ENCODE data around the gene STXBP6.
"Not testable (repeated sequence)": the region's sequence is repeated elsewhere in the genome, so short reads cannot be mapped to it uniquely, and the experiment has no call there.

STXBP6 gene

DNA sequence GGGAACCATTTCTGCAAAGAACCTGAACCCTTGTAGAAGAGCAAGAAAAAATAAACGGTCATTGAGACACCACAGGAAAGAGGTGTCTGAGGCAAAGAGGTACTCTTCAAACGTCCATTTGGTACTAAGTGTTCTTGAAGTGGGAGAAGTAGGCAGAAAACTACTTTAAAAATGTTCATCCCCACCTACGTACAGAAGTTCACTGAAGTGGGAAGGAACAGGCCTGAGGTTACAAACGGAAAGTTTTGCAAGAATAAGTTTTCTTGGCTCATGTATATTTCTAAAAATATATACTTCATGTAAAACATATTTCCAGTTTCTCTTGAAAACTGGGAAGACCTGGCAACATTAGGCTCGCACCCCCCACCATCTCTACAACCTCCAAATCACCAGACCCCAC is 61.2 kb downstream of the STXBP6 start:
- DNase-seq (ENCODE audit: low read depth in 2 of 3, low spot score in 1 of 3), result no peak

DNA sequence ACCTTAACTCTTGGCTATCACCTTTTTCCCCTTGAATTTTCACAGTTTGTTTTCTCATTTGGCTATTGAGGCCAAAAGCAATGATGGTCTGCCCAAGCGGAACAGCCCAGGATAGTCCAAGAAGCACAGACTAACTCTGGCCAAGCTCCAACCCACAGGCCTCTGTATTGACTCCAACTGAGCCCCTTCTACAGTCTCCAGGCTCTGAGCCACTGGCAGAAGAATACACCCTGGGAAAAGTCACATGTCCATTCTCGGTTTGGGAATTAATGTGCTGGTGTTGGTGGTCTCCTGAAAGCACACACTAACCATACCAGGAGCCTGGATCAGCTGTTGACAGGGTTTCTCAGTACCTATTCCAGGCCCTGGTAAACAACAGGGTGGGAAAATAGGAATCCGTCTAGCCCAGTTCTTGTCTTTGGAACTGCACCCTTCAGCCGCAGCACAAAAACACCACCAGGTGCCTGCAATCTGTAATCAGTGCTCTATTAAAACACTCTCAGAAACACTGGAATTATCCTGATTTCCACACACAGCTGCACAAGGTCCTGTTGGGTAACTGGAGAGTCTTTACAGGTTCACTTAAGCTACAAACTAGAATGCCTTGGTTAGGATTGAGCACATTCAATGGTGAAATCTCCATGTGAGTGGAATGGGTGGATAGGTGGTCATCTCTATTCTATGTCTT is 63.6 kb downstream of the STXBP6 start:
- DNase-seq (ENCODE audit: low read depth in 2 of 3, low spot score in 1 of 3), result no peak

DNA sequence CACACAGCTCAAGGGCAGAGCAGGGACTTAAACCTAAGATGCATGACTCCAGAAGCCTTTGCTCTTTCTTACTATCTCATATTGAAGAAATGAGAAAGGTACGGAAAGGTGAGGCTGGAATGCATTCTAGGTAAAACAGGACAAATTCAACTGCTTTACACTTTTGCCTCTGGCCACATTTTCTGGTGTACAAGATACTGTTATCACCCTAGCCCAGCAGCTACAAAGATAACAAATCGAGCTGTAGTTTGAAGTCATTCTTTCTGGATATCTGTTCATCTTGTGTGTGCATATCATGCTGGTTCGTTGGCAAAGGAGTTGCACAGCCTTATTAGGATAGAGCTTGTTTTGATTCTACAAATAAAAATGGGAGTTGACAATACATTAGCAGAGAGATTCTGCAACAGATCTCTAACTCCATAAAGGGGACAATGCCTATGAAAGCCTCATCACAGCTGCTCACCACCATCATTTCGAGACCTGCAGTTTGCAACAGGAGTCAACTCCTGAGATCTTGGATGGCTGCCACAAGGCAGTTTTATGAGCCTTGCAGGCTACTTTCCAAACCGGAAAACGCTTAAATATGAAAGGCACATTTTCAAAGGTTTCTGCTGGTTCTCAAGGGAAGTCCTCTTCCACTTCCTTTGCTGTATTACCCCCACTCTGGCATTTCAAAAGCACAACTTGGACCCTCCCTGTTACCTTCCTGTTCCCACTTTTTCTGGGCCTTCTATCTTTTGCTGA is 64.9 kb downstream of the STXBP6 start:
- no peak for DNase-seq (ENCODE audit: low read depth in 2 of 3, low spot score in 1 of 3)

- no peak for DNase-seq (ENCODE audit: low read depth in 2 of 3, low spot score in 1 of 3)
Measured at GRCh38 chr14:24982472-24983155, 67.3 kb downstream of the STXBP6 start.

- no peak for DNase-seq (ENCODE audit: low read depth in 2 of 3, low spot score in 1 of 3)
Measured at GRCh38 chr14:24979725-24980239, 70.2 kb downstream of the STXBP6 start.

DNA sequence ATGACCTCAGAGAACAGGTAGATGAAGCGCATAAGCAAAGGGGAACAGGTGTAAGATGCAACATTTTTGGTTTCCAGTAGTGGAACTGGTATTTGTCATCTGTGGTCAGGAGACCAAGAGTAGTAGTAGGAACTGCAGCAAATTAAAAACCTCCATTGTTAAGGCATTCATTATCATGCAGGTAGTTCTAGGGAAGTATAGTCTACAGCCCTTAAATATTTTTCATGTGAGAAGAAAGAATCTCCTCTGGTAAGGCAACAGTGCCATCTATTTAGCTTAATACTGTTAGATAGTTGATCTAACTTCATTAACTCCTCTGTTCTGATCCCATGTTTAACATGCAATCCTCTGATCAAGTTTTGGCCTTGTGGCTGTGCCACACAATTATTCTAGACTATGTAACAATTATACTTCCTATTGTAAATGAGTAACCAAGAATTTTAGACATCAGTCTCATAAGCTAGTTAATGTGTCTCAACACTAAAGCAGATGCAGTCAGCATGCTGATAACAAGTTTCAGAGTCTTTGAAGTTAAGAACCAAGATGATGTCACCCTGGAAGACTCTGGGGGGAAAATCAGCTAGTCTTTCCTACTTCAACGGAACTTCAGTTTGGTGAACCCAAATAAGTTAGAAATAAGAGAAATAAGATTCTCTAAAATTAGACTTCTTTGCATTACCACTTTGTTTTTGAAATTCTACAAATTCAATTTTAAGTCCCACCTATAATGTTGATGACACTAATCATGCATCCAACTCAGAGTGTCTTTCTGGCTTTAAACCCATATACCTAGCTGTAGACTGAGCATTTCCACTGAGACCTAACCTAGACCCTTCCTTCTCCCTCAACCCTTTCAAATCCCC is 70.9 kb downstream of the STXBP6 start:
- DNase-seq (ENCODE audit: low read depth in 2 of 3, low spot score in 1 of 3), result no peak

GRCh38 chr14:24976602-24977001 is 73.3 kb downstream of the STXBP6 start:
- DNase-seq (ENCODE audit: low read depth in 2 of 3, low spot score in 1 of 3), result no peak

DNA sequence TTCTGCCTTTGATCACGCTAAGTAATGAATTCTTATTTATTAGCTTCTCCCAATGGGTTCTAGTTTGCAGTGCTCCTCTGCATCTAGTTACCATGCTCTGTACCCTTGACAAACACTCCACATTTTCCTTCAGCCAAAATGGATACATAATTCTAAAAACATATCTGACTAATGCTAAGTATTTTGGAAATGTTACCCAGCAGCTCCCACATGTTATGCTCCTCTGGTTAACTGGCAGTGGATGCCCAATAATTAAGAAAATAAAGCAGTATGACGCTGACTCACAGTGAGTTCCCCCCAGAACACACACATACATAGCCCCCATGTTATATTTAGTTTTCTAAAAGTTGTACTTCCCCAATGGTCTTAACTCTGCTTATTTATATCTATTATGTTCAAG is 74.6 kb downstream of the STXBP6 start:
- no peak for DNase-seq (ENCODE audit: low read depth in 2 of 3, low spot score in 1 of 3)

GRCh38 chr14:24974591-24975374 is 75.2 kb downstream of the STXBP6 start:
- DNase-seq (ENCODE audit: low read depth in 2 of 3, low spot score in 1 of 3), result no peak

DNA sequence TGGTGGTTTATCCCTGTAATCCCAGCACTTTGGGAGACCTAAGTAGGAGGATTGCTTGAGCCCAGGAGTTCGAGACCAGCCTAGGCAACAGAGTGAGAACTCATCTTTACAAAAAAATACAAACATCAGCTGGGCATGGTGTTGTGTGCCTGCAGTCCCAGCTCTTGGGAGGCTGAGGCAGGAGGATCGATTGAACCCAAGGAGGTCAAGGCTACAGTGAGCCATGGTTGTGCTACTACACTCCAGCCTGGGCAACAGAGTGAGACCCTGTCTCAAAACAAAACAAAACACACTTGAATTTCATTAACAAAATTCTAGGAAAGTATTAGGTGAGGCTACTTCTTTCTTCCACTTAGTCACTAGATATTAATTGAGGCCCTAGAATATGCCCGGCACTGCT is 77.1 kb downstream of the STXBP6 start:
- no peak for DNase-seq (ENCODE audit: low read depth in 2 of 3, low spot score in 1 of 3)

GRCh38 chr14:24971255-24971654 is 78.7 kb downstream of the STXBP6 start:
- no peak for DNase-seq (ENCODE audit: low read depth in 2 of 3, low spot score in 1 of 3)

DNA sequence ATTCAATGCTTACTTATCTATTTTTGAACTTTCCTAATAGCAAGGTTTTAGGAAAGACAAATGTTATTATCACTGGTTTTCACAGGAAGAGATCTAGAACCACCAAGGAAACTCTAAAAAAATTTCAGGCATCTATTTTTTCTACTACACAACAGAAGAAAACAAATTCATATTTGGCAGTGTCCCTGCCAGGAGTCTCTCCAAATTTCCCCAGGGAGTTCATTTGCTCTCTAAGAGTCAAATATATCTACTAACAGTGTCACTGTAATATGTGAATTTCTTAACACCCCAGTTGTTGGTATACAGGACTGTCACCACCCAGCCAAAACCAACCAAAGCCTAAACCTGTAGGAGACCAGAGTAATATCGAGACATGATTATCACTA is 83.4 kb downstream of the STXBP6 start:
- no peak for DNase-seq (ENCODE audit: low read depth in 2 of 3, low spot score in 1 of 3)

DNA sequence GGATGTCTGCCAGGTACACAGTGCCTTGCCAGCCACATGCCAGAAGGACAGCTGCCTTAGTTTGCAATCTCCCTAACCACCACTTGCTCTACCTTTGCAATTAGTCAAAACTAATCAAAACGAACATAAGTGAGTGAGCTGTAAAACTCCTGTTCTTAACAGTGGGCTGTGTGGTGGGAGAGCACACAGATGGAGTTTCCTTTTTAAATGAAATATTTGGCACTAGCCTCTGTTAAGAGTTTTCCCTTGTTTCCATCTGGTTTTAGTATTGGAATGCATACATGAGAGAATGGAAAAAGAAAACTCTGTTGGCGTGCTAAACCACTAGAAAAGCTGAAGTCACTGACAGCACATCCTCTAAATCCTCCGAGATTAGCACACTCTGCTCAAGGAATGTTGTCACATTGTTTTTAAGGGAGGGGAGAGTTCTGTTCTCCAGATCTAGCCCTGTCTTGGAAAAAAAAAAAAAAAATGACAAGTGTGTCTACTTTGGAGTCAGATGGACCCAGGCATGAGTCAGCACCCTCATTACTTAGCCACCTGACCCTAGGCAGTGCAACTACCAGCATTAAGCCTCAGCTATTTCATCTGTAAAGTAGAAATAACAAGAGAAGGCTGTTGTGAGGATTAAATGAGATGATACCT is 83.9 kb downstream of the STXBP6 start:
- DNase-seq (ENCODE audit: low read depth in 2 of 3, low spot score in 1 of 3), result no peak

DNA sequence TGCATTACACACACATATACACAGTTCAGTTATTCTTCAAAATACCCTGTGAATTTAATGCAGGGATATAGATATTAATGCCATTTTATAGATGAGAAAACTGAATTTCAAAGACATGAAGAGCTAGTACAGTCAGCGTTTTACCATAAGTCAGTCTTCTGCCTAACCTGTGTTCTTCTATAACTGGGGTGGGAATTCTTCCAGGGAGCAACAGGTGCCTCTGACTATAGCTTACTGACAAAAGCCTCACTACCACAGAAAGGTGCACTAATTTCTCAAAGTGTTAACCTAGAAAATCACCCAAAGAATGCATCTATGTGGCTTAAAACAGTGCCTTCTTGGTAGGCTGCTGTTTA is 84.4 kb downstream of the STXBP6 start:
- no peak for DNase-seq (ENCODE audit: low read depth in 2 of 3, low spot score in 1 of 3)

GRCh38 chr14:24964591-24964990 is 85.4 kb downstream of the STXBP6 start:
- DNase-seq (ENCODE audit: low read depth in 2 of 3, low spot score in 1 of 3), result no peak

GRCh38 chr14:24964048-24964447 is 85.9 kb downstream of the STXBP6 start:
- no peak for DNase-seq (ENCODE audit: low read depth in 2 of 3, low spot score in 1 of 3)

DNA sequence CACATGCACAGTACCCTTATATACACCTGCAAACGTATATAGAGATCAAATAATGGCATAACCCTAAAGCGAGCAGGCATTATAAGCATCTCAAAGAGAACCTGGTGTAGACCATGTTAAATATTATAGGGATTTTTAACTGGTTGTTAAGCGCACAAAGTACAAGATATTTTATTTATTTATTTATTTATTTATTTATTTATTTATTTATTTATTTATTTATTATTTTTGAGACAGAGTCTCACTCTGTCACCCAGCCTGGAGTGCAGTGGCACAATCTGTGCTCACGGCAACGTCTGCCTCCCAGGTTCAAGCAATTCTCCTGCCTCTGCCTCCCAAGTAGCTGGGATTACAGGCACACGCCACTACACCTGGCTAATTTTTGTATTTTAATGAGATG is 87.8 kb downstream of the STXBP6 start:
- DNase-seq (ENCODE audit: low read depth in 2 of 3, low spot score in 1 of 3), result not testable (repeated sequence)

DNA sequence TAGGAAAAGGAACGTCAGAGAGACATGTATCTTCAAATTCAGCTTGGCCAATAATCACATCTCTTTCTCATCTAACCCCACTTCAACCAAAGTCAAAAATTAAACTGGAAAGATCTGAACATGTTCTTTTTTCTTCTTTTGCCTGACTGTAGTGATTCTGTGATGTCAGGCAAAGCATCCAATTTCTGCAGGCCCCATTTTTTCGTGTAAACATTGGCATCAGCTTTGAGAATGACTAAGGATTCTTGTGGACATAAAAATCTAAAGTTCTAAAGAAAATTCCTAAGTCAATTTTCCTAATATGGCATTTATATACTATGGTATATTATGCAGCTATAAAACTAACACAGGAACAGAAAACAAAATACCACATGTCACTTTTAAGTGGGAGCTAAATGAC is 89.1 kb downstream of the STXBP6 start:
- no peak for DNase-seq (ENCODE audit: low read depth in 2 of 3, low spot score in 1 of 3)

- DNase-seq (ENCODE audit: low read depth in 2 of 3, low spot score in 1 of 3), result no peak
Measured at GRCh38 chr14:24959791-24960331, 90.1 kb downstream of the STXBP6 start.

DNA sequence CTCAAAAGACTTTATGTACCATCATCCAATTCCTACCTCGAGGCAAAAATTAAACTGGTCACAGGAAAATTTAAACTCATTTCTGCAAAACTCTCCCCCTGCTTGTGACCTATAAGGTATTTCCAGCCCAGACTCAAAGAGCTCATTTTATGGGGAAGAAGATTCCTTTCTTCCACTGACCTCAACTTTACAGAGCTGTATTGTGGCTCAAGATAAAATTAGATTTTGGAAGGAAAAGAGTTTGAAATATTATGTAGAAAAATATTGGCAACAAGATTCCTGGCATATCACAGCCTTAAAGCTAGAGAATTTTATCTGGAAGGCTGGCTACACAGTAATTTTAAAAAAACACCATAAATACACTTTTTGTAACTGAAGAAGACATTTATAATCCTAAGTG is 91.7 kb downstream of the STXBP6 start:
- no peak for DNase-seq (ENCODE audit: low read depth in 2 of 3, low spot score in 1 of 3)

Measured in stimulated activated CD4-positive, alpha-beta T cell treated with anti-CD3 and anti-CD28 coated beads, Interleukin-12 subunit alpha, Interleukin-12 subunit beta, amount 100 ng/mL, for 48 hours (primary cell).